Thyroid gland (tissue), 4 donors: ENCODE measurements around the gene EYA3.

Experiments used
- POLR2A ChIP-seq, 2 donors: fragments of 450-650 bp; IDR thresholded peaks; one replicate each; pipeline ENCODE4 v1.6.1; 2017; ENCODE audit warnings: antibody characterized with exemption in 2 of 2, mild to moderate bottlenecking in 2 of 2, moderate library complexity in 1 of 2
- TF ChIP-seq, protein P1 (sequence below), 6 experiments: fragments of 200-600 bp in 3 of 6; fragments of 450-650 bp in 3 of 6; sonication (generic) in 3 of 6; IDR thresholded peaks; one replicate each; pipeline ENCODE4 v1.5.1; 2016 to 2019; ENCODE audit warnings: antibody characterized with exemption in 6 of 6, mild to moderate bottlenecking in 2 of 6, inconsistent platforms in 1 of 6, moderate library complexity in 1 of 6

DNA sequence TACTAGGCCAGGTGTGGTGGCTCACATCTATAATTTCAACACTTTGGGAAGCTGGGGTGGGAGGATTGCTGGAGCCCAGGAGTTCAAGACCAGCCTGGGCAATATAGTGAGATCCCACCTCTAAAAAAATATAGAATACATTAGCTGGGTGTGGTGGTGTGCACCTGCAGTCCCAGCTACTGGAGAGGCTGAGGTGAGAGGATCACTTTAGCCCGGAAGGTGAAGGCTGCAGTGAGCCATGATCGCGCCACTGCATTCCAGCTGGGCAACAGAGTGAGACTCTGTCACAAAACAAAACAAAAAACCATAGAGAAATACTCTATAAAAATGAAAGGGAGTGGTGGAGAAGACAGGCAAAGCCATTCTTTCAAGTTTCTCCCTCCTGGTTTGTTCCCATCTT, 62.1 kb downstream of the EYA3 start:
- TF ChIP-seq, protein P1, sequence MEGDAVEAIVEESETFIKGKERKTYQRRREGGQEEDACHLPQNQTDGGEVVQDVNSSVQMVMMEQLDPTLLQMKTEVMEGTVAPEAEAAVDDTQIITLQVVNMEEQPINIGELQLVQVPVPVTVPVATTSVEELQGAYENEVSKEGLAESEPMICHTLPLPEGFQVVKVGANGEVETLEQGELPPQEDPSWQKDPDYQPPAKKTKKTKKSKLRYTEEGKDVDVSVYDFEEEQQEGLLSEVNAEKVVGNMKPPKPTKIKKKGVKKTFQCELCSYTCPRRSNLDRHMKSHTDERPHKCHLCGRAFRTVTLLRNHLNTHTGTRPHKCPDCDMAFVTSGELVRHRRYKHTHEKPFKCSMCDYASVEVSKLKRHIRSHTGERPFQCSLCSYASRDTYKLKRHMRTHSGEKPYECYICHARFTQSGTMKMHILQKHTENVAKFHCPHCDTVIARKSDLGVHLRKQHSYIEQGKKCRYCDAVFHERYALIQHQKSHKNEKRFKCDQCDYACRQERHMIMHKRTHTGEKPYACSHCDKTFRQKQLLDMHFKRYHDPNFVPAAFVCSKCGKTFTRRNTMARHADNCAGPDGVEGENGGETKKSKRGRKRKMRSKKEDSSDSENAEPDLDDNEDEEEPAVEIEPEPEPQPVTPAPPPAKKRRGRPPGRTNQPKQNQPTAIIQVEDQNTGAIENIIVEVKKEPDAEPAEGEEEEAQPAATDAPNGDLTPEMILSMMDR (IDR thresholded peaks at IDR 0.05) = no peak
- TF ChIP-seq POLR2A (IDR thresholded peaks at IDR 0.05) = no peak
